ENCODE data around the gene SEMA4B. TPM values are rescaled to one million over a fixed set of nuclear protein-coding genes. Genes with fewer than 3 reads are reported as not detected.

The SEMA4B gene
- total and polyA plus RNA-seq, 9 of the 15 experiments (the other 6 are each of a cell fraction or from before 2014, with no cell fraction given) = 1.3 to 33.6 (median 11.0) TPM

DNA sequence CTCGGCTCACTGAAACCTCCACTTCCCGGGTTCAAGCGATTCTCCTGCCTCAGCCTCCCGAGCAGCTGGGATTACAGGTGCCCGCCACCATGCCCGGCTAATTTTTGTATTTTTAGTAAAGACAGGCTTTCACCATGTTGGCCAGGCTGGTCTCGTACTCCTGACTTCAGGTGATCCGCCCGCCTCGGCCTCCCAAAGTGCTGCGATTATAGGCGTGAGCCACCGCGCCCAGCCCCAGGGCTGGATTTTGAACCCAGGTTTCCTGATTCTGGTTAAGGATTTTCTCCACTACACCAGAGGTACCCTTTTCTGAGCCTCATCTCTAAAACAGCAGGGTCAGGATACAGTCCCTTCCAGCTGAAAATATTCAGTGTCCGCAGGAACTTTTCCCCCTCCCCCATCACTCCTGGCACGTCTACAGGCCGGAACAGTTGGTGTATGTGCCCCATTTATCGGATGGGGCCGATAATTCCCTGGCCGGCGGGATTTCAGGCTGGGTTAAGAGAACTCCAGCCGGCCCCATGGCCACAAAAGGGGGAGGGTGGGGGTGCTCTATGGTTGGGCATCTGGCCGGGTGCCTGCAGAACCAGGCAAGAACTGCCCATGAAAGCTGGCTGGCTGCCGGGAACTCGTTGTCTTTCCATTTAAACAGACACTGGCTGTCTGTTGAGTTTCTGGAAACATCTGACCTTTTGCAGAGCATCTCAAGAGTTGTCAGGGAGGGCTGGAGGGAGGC lies 26.8 kb upstream of the SEMA4B start:
- in situ Hi-C loops (cut with MboI) = no loop called here
- no peak overlapping the region for H3K4me2 ChIP-seq (ENCODE audit: insufficient read depth, low read length)
- BruUV-seq (replicated peaks) = no TSS peak
- TF ChIP-seq, protein P1, sequence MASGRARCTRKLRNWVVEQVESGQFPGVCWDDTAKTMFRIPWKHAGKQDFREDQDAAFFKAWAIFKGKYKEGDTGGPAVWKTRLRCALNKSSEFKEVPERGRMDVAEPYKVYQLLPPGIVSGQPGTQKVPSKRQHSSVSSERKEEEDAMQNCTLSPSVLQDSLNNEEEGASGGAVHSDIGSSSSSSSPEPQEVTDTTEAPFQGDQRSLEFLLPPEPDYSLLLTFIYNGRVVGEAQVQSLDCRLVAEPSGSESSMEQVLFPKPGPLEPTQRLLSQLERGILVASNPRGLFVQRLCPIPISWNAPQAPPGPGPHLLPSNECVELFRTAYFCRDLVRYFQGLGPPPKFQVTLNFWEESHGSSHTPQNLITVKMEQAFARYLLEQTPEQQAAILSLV (tag; IDR thresholded peaks at IDR 0.05) = no peak
- TF ChIP-seq ZNF316 (IDR thresholded peaks at IDR 0.05) (no peak), ZNF644 (tag; IDR thresholded peaks at IDR 0.05; ENCODE audit: low read depth) (no peak), PCBP1 (IDR thresholded peaks at IDR 0.05; ENCODE audit: low read depth, low read length, poor library complexity, severe bottlenecking) (no peak), ZNF174 (CRISPR knock-in tag; IDR thresholded peaks at IDR 0.05) (no peak), HNRNPL (IDR thresholded peaks at IDR 0.05; ENCODE audit: low read depth, low read length) (no peak), DDX20 (tag; IDR thresholded peaks at IDR 0.05; ENCODE audit: low read depth) (no peak), POU5F1 (IDR thresholded peaks at IDR 0.05; ENCODE audit: borderline replicate concordance, low read depth, low read length, partially characterized antibody) (no peak), BHLHE40 (IDR thresholded peaks at IDR 0.05; ENCODE audit: low read length) (no peak), SRF (CRISPR knock-in tag; IDR thresholded peaks at IDR 0.05) (no peak), PHB (CRISPR knock-in tag; IDR thresholded peaks at IDR 0.05) (no peak), TBL1XR1 (IDR thresholded peaks at IDR 0.05; ENCODE audit: low read length in 2 of 2) (no peak), SMC3 (conservative IDR thresholded peaks at IDR 0.05; ENCODE audit: insufficient read depth, low read depth, low read length) (no peak), CBFB (CRISPR knock-in tag; IDR thresholded peaks at IDR 0.05) (no peak)
- no peak overlapping the region for H3K9ac ChIP-seq (ENCODE audit: insufficient read depth in 1 of 2, low read depth in 2 of 2, low read length in 2 of 2)
- DNase-seq (ENCODE audit: extremely low read depth in 1 of 4, low spot score in 3 of 4) (no peak), ATAC-seq (no peak), FAIRE-seq (no peak)
- no peak overlapping the region for H3K4me3 ChIP-seq
- H3K9me3 ChIP-seq (replicated peaks; ENCODE audit: control insufficient read depth, insufficient read depth, low read depth, low read length) = no peaks in the 10 kb centered on the region
- intact Hi-C loops (cut with micrococcal nuclease) = no loop called here
- H2AFZ ChIP-seq (ENCODE audit: low read depth, low read length) = no peak overlapping the region
- no peaks in the 10 kb centered on the region for H3K79me2 ChIP-seq (ENCODE audit: control insufficient read depth, insufficient read depth, low read length)
- no peaks in the 10 kb centered on the region for H3K27me3 ChIP-seq (ENCODE audit: control insufficient read depth in 2 of 2, insufficient read depth in 2 of 2, low read length in 2 of 2)
- H3K9me1 ChIP-seq (ENCODE audit: control insufficient read depth, insufficient read depth, low read length) = no peaks in the 10 kb centered on the region
- ChIA-PET CTCF (ENCODE audit: low intra/inter-chr PET ratio) (no interaction called here), POLR2A (interaction anchor here (0.6 to 0.7 kb wide), 2 partner anchors 43 to 511 kb away, joined by 4 read pairs; no protein-coding TSS in a partner anchor)
- no peaks in the 10 kb centered on the region for H4K20me1 ChIP-seq (replicated peaks; ENCODE audit: control insufficient read depth, insufficient read depth, low read length)
- H3K27ac ChIP-seq (ENCODE audit: extremely low read depth, low read depth, low read length) = no peak overlapping the region
- H3K36me3 ChIP-seq (ENCODE audit: control insufficient read depth, insufficient read depth, low read length) = no peaks in the 10 kb centered on the region
- WGBS (ENCODE audit: insufficient coverage, low coverage, missing lambda C conversion rate) = 88% methylated on average over 20 of the region's 25 CpGs
- H3K4me1 ChIP-seq (replicated peaks in 1 of 2; ENCODE audit: control insufficient read depth in 2 of 2, insufficient read depth in 2 of 2, low read length in 2 of 2) = peaks cover 4 to 12% of the 10 kb centered on the region in 2 experiments; a peak in 4 of 5 replicates
